HepG2 (cell line): ENCODE measurements around the gene EIF3L. TPM values are rescaled to one million over a fixed set of nuclear protein-coding genes. Genes with fewer than 3 reads are reported as not detected.

Experiments used
- ARNTL ChIP-seq: sonication (generic); formaldehyde crosslinking; IDR thresholded peaks from 2 replicates; pipeline ENCODE4 v1.4.0; 2020; ENCODE audit warnings: mild to moderate bottlenecking, missing genetic modification reagents
- ATF3 ChIP-seq: sonication (generic); formaldehyde crosslinking; IDR thresholded peaks from 2 replicates; pipeline ENCODE4 v1.4.0; 2020; ENCODE audit warnings: missing genetic modification reagents
- CTCF ChIP-seq: sonication (generic); formaldehyde crosslinking; IDR thresholded peaks from 2 replicates; pipeline ENCODE4 v1.5.0; 2020; ENCODE audit warnings: mild to moderate bottlenecking, missing genetic modification reagents, moderate library complexity
- KAT7 ChIP-seq: IDR thresholded peaks from 2 replicates; pipeline ENCODE4 v1.6.1; 2018; ENCODE audit warnings: borderline replicate concordance, missing compliant biosample characterization
- KDM6A ChIP-seq: IDR thresholded peaks from 2 replicates; pipeline ENCODE4 v1.6.1; 2016; ENCODE audit warnings: low read depth
- LBX2 ChIP-seq: sonication (generic); formaldehyde crosslinking; IDR thresholded peaks from 2 replicates; pipeline ENCODE4 v1.5.0; 2020; ENCODE audit warnings: missing genetic modification reagents, mild to moderate bottlenecking, borderline replicate concordance
- PHF8 ChIP-seq: sonication (generic); formaldehyde crosslinking; IDR thresholded peaks from 2 replicates; pipeline ENCODE4 v1.5.0; 2020; ENCODE audit warnings: missing genetic modification reagents
- RAD21 ChIP-seq: fragments of 450-650 bp; formaldehyde crosslinking; IDR thresholded peaks from 2 replicates; pipeline ENCODE4 v1.5.0; 2020; ENCODE audit warnings: mild to moderate bottlenecking
- RFXANK ChIP-seq: IDR thresholded peaks from 2 replicates; pipeline ENCODE4 v1.6.1; 2016
- SAFB2 ChIP-seq: sonication (generic); formaldehyde crosslinking; IDR thresholded peaks from 2 replicates; pipeline ENCODE4 v1.5.1; 2020; ENCODE audit warnings: missing genetic modification reagents, low read depth, mild to moderate bottlenecking, borderline replicate concordance
- SNAPC2 ChIP-seq: sonication (generic); formaldehyde crosslinking; IDR thresholded peaks from 2 replicates; pipeline ENCODE4 v1.8.1; 2022; ENCODE audit warnings: mild to moderate bottlenecking, missing genetic modification reagents
- TFAP4 ChIP-seq: sonication (generic); IDR thresholded peaks from 2 replicates; pipeline ENCODE4 v1.6.1; 2016; ENCODE audit warnings: low read depth, borderline replicate concordance
- TFE3 ChIP-seq: IDR thresholded peaks from 2 replicates; pipeline ENCODE4 v1.6.1; 2016
- ZBTB25 ChIP-seq: IDR thresholded peaks from 2 replicates; pipeline ENCODE4 v1.6.1; 2018; ENCODE audit warnings: missing genetic modification reagents
- ZNF235 ChIP-seq: sonication (generic); formaldehyde crosslinking; IDR thresholded peaks from 2 replicates; pipeline ENCODE4 v1.8.1; 2023; ENCODE audit warnings: mild to moderate bottlenecking, missing genetic modification reagents, borderline replicate concordance
- ZNF572 ChIP-seq: sonication (generic); formaldehyde crosslinking; IDR thresholded peaks from 2 replicates; pipeline ENCODE4 v1.5.1; 2020; ENCODE audit warnings: mild to moderate bottlenecking, missing genetic modification reagents
- ZNF597 ChIP-seq: sonication (generic); formaldehyde crosslinking; IDR thresholded peaks from 2 replicates; pipeline ENCODE4 v1.5.0; 2020; ENCODE audit warnings: missing genetic modification reagents
- ZNF619 ChIP-seq: sonication (generic); formaldehyde crosslinking; IDR thresholded peaks from 2 replicates; pipeline ENCODE4 v1.4.0; 2020; ENCODE audit warnings: mild to moderate bottlenecking, missing genetic modification reagents
- ZNF710 ChIP-seq: sonication (generic); formaldehyde crosslinking; IDR thresholded peaks from 2 replicates; pipeline ENCODE4 v1.5.0; 2020; ENCODE audit warnings: mild to moderate bottlenecking, missing genetic modification reagents, borderline replicate concordance
- ZNF766 ChIP-seq: sonication (generic); formaldehyde crosslinking; IDR thresholded peaks from 2 replicates; pipeline ENCODE4 v1.5.0; 2020; ENCODE audit warnings: missing genetic modification reagents, borderline replicate concordance
- polyA plus RNA-seq, 8 experiments: library from polyadenylated mRNA; depleted of rRNA in 3 of 8; stranded (reverse) in 7 of 8; unstranded in 1 of 8; fragments of >200 nt; fragmentation: Illumina TruSeq in 4 of 8; extraction: Trizol in 4 of 8; gene quantifications; 2 replicates each; pipeline versions ENCODE4 v1.2.1 to v1.2.3, GENCODE V29; 2011 to 2016; ENCODE audit warnings: low read depth in 4 of 8, missing spikeins in 1 of 8, mixed read lengths in 1 of 8; ENCODE audit not compliant: insufficient read depth in 1 of 8
- total RNA-seq, 5 experiments: library from RNA; depleted of rRNA; stranded (reverse); fragments of >200 nt; fragmentation: Illumina TruSeq; extraction: Trizol; gene quantifications; 2 replicates each; pipeline ENCODE4 v1.2.3, GENCODE V29; 2016; ENCODE audit warnings: low read depth in 1 of 5

Gene EIF3L
- total and polyA plus RNA-seq, 2 of the 13 experiments (the other 11 are each of a cell fraction or from before 2014, with no cell fraction given), result 514 to 793 TPM

- no peak for TF ChIP-seq ATF3 (CRISPR knock-in tag)
- peak; percentile 59; the same call in 1 of the 2 replicates for TF ChIP-seq TFE3 (CRISPR knock-in tag)
- TF ChIP-seq KAT7 (CRISPR knock-in tag), result peak; percentile 87; the same call in 1 of the 2 replicates
- TF ChIP-seq ZNF766, result peak; percentile 74; the same call in 1 of the 2 replicates
- TF ChIP-seq RAD21 (CRISPR knock-in tag), result peak; percentile 98
- no peak for TF ChIP-seq ZNF235 (CRISPR knock-in tag)
- TF ChIP-seq ZNF597 (CRISPR knock-in tag), result no peak
- TF ChIP-seq ZNF572 (CRISPR knock-in tag), result peak; percentile 67; the same call in 1 of the 2 replicates
- peak; percentile 100 for TF ChIP-seq CTCF
- TF ChIP-seq PHF8, result peak; percentile 77
- 0 out of 2 replicates have a peak, but pooled peaks have one; percentile 31 for TF ChIP-seq LBX2 (CRISPR knock-in tag)
- no peak for TF ChIP-seq ARNTL
- peak; percentile 74; the same call in 1 of the 2 replicates for TF ChIP-seq SNAPC2
- TF ChIP-seq SAFB2 (CRISPR knock-in tag), result peak; percentile 43; the same call in 1 of the 2 replicates
- TF ChIP-seq ZNF619 (CRISPR knock-in tag), result peak; percentile 97
- TF ChIP-seq ZBTB25 (CRISPR knock-in tag), result peak; percentile 87
- TF ChIP-seq TFAP4, result peak; percentile 48; the same call in 1 of the 2 replicates
- peak; percentile 59; the same call in 1 of the 2 replicates for TF ChIP-seq ZNF710 (CRISPR knock-in tag)
- TF ChIP-seq KDM6A (CRISPR knock-in tag), result 0 out of 2 replicates have a peak, but pooled peaks have one; percentile 30
- TF ChIP-seq RFXANK (CRISPR knock-in tag), result peak; percentile 75; the same call in 1 of the 2 replicates
Measured at GRCh38 chr22:37817705-37818408, 31.4 kb upstream of the EIF3L start (continued).
